K562 (cell line): ENCODE data around the gene KIF9. TPM values are rescaled to one million over a fixed set of nuclear protein-coding genes. Genes with fewer than 3 reads are reported as not detected.

Experiments
- AFF1 ChIP-seq, 2 experiments: fragments of 450-650 bp; IDR thresholded peaks; 2 replicates each; pipeline ENCODE4 v1.6.1; 2018; ENCODE audit warnings: mild to moderate bottlenecking in 2 of 2, low read depth in 1 of 2; ENCODE audit not compliant: partially characterized antibody in 2 of 2
- BRCA1 ChIP-seq, 2 experiments: fragments of 450-650 bp in 1 of 2; sonication (generic) in 1 of 2; formaldehyde crosslinking in 1 of 2; IDR thresholded peaks; 2 replicates each; pipeline versions ENCODE4 v1.5.0 to v1.6.1; 2017 to 2020; ENCODE audit warnings: mild to moderate bottlenecking in 1 of 2, missing genetic modification reagents in 1 of 2
- CTBP1 ChIP-seq: fragments of 450-650 bp; IDR thresholded peaks from 2 replicates; pipeline ENCODE4 v1.6.1; 2016; ENCODE audit warnings: borderline replicate concordance
- HEY1 ChIP-seq: fragments of 250-450 bp; sonication (Bioruptor Pico); IDR thresholded peaks from 2 replicates; pipeline ENCODE4 v1.5.0; 2020; ENCODE audit warnings: mild to moderate bottlenecking, moderate library complexity, borderline replicate concordance
- MCM2 ChIP-seq: fragments of 450-650 bp; IDR thresholded peaks from 2 replicates; pipeline ENCODE4 v1.6.1; 2017; ENCODE audit warnings: low read depth, mild to moderate bottlenecking
- NCOR1 ChIP-seq: fragments of 450-650 bp; IDR thresholded peaks from 2 replicates; pipeline ENCODE4 v1.6.1; 2016; ENCODE audit warnings: mild to moderate bottlenecking, moderate library complexity
- SIX5 ChIP-seq, 2 experiments: IDR thresholded peaks; 2 replicates each; pipeline ENCODE4 v1.6.1; 2011; ENCODE audit warnings: low read length in 2 of 2, borderline replicate concordance in 1 of 2, low read depth in 1 of 2, mild to moderate bottlenecking in 1 of 2, moderate library complexity in 1 of 2; ENCODE audit not compliant: insufficient read depth in 1 of 2
- TEAD4 ChIP-seq, 2 experiments: sonication (generic) in 1 of 2; formaldehyde crosslinking in 1 of 2; IDR thresholded peaks; 2 replicates each; pipeline versions ENCODE4 v1.6.1 to v1.8.0; 2012 to 2022; ENCODE audit warnings: borderline replicate concordance in 1 of 2, inconsistent platforms in 1 of 2, low read length in 1 of 2, mild to moderate bottlenecking in 1 of 2, missing genetic modification reagents in 1 of 2
- VEZF1 ChIP-seq: fragments of 200-800 bp; sonication (Bioruptor generic); IDR thresholded peaks from 2 replicates; pipeline ENCODE4 v1.6.1; 2017; ENCODE audit warnings: missing genetic modification characterization, missing compliant biosample characterization
- ZC3H8 ChIP-seq: fragments of 450-650 bp; IDR thresholded peaks from 2 replicates; pipeline ENCODE4 v1.6.1; 2017
- ZNF263 ChIP-seq: sonication (generic); formaldehyde crosslinking; IDR thresholded peaks from 2 replicates; pipeline ENCODE4 v1.8.0; 2022; ENCODE audit warnings: mild to moderate bottlenecking, missing genetic modification reagents, borderline replicate concordance
- ZNF408 ChIP-seq: fragments of 250-450 bp; sonication (Bioruptor Pico); IDR thresholded peaks from 2 replicates; pipeline ENCODE4 v1.4.0; 2020; ENCODE audit warnings: low read depth, mild to moderate bottlenecking, moderate library complexity
- polyA plus RNA-seq, 8 experiments: library from polyadenylated mRNA; depleted of rRNA in 4 of 8; stranded (reverse) in 5 of 8; unstranded in 3 of 8; fragments of >200 nt; fragmentation: Nextera tagmentation in 2 of 8; fragmentation: Illumina TruSeq in 1 of 8; extraction: Ambion mirVana in 2 of 8; extraction: Trizol in 1 of 8; gene quantifications; 2 replicates each; pipeline versions ENCODE4 v1.2.1 to v1.2.3, GENCODE V29; 2011 to 2014; ENCODE audit warnings: inconsistent platforms in 1 of 8, missing spikeins in 1 of 8
- total RNA-seq, 7 experiments: library from RNA; depleted of rRNA in 6 of 7; stranded (reverse); fragments of >200 nt in 6 of 7; fragmentation: Illumina TruSeq in 2 of 7; extraction: Trizol in 2 of 7; gene quantifications; 2 replicates each; pipeline versions ENCODE4 v1.2.1 to v1.2.3, GENCODE V29; 2011 to 2021; ENCODE audit warnings: low replicate concordance in 1 of 7
- TF ChIP-seq, protein P1 (sequence below): fragments of 250-450 bp; sonication (Bioruptor Pico); IDR thresholded peaks from 2 replicates; pipeline ENCODE4 v1.8.0; 2021; ENCODE audit warnings: moderate library complexity, mild to moderate bottlenecking, inconsistent platforms
- TF ChIP-seq, protein P2 (sequence below): sonication (generic); formaldehyde crosslinking; IDR thresholded peaks from 2 replicates; pipeline ENCODE4 v1.8.0; 2022; ENCODE audit warnings: mild to moderate bottlenecking, missing genetic modification reagents
- TF ChIP-seq, protein P3 (sequence below): fragments of 250-450 bp; sonication (Bioruptor Pico); IDR thresholded peaks from 2 replicates; pipeline ENCODE4 v1.4.0; 2020; ENCODE audit warnings: mild to moderate bottlenecking, moderate library complexity

The KIF9 gene
- total and polyA plus RNA-seq, 9 of the 15 experiments (the other 6 are each of a cell fraction or from before 2014, with no cell fraction given): 16.9 to 56.9 (median 25.0) TPM

DNA sequence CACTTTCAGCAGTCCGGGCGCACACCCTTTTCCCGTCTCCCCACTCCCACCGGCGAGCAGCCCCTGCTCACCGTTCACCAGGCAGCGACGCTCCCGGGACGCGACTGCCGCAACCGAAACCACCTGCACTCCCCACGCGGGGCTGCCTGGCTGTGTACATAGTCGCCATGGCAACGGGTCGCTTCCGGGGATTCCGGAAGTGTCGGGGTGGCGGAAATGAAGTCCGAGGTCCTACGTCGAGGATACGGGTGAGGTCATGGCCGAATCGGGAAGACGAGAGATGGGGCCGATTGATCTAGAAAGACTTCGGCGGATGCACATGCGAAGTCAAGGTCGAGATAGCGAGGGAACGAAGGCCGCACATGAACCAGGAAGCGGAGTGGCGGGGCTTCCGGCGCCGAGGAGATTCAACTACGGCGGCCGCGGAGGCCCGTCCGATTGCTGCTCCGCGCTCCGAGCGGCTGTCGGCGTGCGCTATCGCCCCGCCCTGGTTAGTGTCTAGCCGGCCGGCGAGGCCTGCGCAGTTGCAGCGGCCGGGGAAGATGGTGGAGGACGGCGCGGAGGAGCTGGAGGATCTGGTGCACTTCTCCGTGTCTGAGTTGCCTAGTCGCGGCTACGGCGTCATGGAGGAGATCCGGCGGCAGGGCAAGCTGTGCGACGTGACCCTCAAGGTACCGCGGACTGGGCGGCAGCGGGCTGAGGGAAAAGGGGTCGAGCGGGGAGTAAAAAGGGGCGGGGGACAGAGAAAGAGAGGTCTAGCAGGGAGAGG is at the start of gene KIF9, which contains the start of gene KLHL18 (continued):
- TF ChIP-seq VEZF1 (CRISPR knock-in tag) (peak; percentile 66), ZC3H8 (no peak; the same call in 1 of the 2 replicates), CTBP1 (peak; percentile 87), ZNF263 (peak; percentile 90), ZNF408 (CRISPR knock-in tag) (no peak), MCM2 (no peak), TEAD4 (IDR thresholded peaks at IDR 0.05; ENCODE audit: low read length) (0 out of 2 replicates have a peak, but pooled peaks have one; percentile 30), TEAD4 (CRISPR knock-in tag; IDR thresholded peaks at IDR 0.05; ENCODE audit: borderline replicate concordance) (no peak), BRCA1 (IDR thresholded peaks at IDR 0.05) (no peak), BRCA1 (CRISPR knock-in tag; IDR thresholded peaks at IDR 0.05) (no peak), AFF1 (IDR thresholded peaks at IDR 0.05; ENCODE audit: low read depth in 1 of 2, partially characterized antibody in 2 of 2) (peak; percentile 47 to 50), SIX5 (IDR thresholded peaks at IDR 0.05; ENCODE audit: borderline replicate concordance in 1 of 2, insufficient read depth in 1 of 2, low read depth in 1 of 2, low read length in 2 of 2) (no peak), HEY1 (no peak), NCOR1 (peak; percentile 50; the same call in 1 of the 2 replicates)
- TF ChIP-seq, protein P1, sequence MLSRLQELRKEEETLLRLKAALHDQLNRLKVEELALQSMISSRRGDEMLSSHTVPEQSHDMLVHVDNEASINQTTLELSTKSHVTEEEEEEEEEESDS (CRISPR knock-in tag): no peak
- TF ChIP-seq, protein P2, sequence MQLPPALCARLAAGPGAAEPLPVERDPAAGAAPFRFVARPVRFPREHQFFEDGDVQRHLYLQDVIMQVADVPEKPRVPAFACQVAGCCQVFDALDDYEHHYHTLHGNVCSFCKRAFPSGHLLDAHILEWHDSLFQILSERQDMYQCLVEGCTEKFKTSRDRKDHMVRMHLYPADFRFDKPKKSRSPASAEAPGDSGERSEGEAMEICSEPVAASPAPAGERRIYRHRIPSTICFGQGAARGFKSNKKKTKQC (CRISPR knock-in tag): peak; percentile 43; the same call in 1 of the 2 replicates
- TF ChIP-seq, protein P3, sequence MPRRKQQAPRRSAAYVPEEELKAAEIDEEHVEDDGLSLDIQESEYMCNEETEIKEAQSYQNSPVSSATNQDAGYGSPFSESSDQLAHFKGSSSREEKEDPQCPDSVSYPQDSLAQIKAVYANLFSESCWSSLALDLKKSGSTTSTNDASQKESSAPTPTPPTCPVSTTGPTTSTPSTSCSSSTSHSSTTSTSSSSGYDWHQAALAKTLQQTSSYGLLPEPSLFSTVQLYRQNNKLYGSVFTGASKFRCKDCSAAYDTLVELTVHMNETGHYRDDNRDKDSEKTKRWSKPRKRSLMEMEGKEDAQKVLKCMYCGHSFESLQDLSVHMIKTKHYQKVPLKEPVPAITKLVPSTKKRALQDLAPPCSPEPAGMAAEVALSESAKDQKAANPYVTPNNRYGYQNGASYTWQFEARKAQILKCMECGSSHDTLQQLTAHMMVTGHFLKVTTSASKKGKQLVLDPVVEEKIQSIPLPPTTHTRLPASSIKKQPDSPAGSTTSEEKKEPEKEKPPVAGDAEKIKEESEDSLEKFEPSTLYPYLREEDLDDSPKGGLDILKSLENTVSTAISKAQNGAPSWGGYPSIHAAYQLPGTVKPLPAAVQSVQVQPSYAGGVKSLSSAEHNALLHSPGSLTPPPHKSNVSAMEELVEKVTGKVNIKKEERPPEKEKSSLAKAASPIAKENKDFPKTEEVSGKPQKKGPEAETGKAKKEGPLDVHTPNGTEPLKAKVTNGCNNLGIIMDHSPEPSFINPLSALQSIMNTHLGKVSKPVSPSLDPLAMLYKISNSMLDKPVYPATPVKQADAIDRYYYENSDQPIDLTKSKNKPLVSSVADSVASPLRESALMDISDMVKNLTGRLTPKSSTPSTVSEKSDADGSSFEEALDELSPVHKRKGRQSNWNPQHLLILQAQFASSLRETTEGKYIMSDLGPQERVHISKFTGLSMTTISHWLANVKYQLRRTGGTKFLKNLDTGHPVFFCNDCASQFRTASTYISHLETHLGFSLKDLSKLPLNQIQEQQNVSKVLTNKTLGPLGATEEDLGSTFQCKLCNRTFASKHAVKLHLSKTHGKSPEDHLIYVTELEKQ (CRISPR knock-in tag): no peak
